ENCODE data around the gene LEPR.

Gene LEPR

GRCh38 chr1:65392497-65392896 is 28.0 kb upstream of the LEPR start:
- Histone ChIP-seq H3K9ac (ENCODE audit: low read length) (no peak overlapping the region), H3K27ac (ENCODE audit: low read depth, low read length, poor library complexity, severe bottlenecking) (no peak overlapping the region), H3K9me3 (ENCODE audit: low read length) (no peaks in the 10 kb centered on the region), H4K20me1 (ENCODE audit: insufficient read depth, low read length) (no peaks in the 10 kb centered on the region), H3F3A (ENCODE audit: insufficient read depth, low read length) (no peaks in the 10 kb centered on the region), H3K79me2 (ENCODE audit: insufficient read depth, low read length) (no peaks in the 10 kb centered on the region), H3K4me3 (ENCODE audit: low read depth, low read length, poor library complexity, severe bottlenecking) (no peak overlapping the region), H3K27me3 (ENCODE audit: insufficient read depth, low read length) (no peaks in the 10 kb centered on the region), H3K4me2 (ENCODE audit: low read length) (no peak overlapping the region), H3K9me2 (ENCODE audit: low read depth, low read length) (no peaks in the 10 kb centered on the region), H3K4me1 (ENCODE audit: insufficient read depth, low read length, severe bottlenecking) (no peaks in the 10 kb centered on the region), H2AFZ (ENCODE audit: low read length) (no peak overlapping the region), H3K36me3 (ENCODE audit: insufficient read depth, low read length) (peaks cover 6% of the 10 kb centered on the region; the same call in 1 of the 2 replicates)
- no peak for TF ChIP-seq EZH2 (IDR thresholded peaks at IDR 0.05; ENCODE audit: borderline replicate concordance, low read length)
- TF ChIP-seq, protein P1, sequence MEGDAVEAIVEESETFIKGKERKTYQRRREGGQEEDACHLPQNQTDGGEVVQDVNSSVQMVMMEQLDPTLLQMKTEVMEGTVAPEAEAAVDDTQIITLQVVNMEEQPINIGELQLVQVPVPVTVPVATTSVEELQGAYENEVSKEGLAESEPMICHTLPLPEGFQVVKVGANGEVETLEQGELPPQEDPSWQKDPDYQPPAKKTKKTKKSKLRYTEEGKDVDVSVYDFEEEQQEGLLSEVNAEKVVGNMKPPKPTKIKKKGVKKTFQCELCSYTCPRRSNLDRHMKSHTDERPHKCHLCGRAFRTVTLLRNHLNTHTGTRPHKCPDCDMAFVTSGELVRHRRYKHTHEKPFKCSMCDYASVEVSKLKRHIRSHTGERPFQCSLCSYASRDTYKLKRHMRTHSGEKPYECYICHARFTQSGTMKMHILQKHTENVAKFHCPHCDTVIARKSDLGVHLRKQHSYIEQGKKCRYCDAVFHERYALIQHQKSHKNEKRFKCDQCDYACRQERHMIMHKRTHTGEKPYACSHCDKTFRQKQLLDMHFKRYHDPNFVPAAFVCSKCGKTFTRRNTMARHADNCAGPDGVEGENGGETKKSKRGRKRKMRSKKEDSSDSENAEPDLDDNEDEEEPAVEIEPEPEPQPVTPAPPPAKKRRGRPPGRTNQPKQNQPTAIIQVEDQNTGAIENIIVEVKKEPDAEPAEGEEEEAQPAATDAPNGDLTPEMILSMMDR (IDR thresholded peaks at IDR 0.05; ENCODE audit: low read length), result no peak

GRCh38 chr1:65393347-65393746 is 27.1 kb upstream of the LEPR start:
- Histone ChIP-seq H3K4me3 (ENCODE audit: low read depth, low read length, poor library complexity, severe bottlenecking) (no peak overlapping the region), H3F3A (ENCODE audit: insufficient read depth, low read length) (no peaks in the 10 kb centered on the region), H3K4me1 (ENCODE audit: insufficient read depth, low read length, severe bottlenecking) (no peaks in the 10 kb centered on the region), H3K79me2 (ENCODE audit: insufficient read depth, low read length) (no peaks in the 10 kb centered on the region), H3K9me3 (ENCODE audit: low read length) (no peaks in the 10 kb centered on the region), H3K27me3 (ENCODE audit: insufficient read depth, low read length) (no peaks in the 10 kb centered on the region), H4K20me1 (ENCODE audit: insufficient read depth, low read length) (no peaks in the 10 kb centered on the region), H3K9me2 (ENCODE audit: low read depth, low read length) (no peaks in the 10 kb centered on the region), H3K9ac (ENCODE audit: low read length) (no peak overlapping the region), H3K27ac (ENCODE audit: low read depth, low read length, poor library complexity, severe bottlenecking) (no peak overlapping the region), H3K4me2 (ENCODE audit: low read length) (no peak overlapping the region), H3K36me3 (ENCODE audit: insufficient read depth, low read length) (peaks cover 6% of the 10 kb centered on the region; the same call in 1 of the 2 replicates), H2AFZ (ENCODE audit: low read length) (no peak overlapping the region)
- TF ChIP-seq EZH2 (IDR thresholded peaks at IDR 0.05; ENCODE audit: borderline replicate concordance, low read length), result no peak
- TF ChIP-seq, protein P1 (IDR thresholded peaks at IDR 0.05; ENCODE audit: low read length), result no peak

- TF ChIP-seq, protein P1 (IDR thresholded peaks at IDR 0.05; ENCODE audit: low read length), result no peak
- TF ChIP-seq EZH2 (IDR thresholded peaks at IDR 0.05; ENCODE audit: borderline replicate concordance, low read length), result no peak
- H3K4me2 ChIP-seq (ENCODE audit: low read length), result no peak overlapping the region
- peaks cover 6% of the 10 kb centered on the region; the same call in 1 of the 2 replicates for H3K36me3 ChIP-seq (ENCODE audit: insufficient read depth, low read length)
- no peaks in the 10 kb centered on the region for H3K4me1 ChIP-seq (ENCODE audit: insufficient read depth, low read length, severe bottlenecking)
- no peaks in the 10 kb centered on the region for H3K9me3 ChIP-seq (ENCODE audit: low read length)
- H3K27me3 ChIP-seq (ENCODE audit: insufficient read depth, low read length), result no peaks in the 10 kb centered on the region
- H3K27ac ChIP-seq (ENCODE audit: low read depth, low read length, poor library complexity, severe bottlenecking), result no peak overlapping the region
- H3K79me2 ChIP-seq (ENCODE audit: insufficient read depth, low read length), result no peaks in the 10 kb centered on the region
- no peak overlapping the region for H3K9ac ChIP-seq (ENCODE audit: low read length)
- H3K9me2 ChIP-seq (ENCODE audit: low read depth, low read length), result no peaks in the 10 kb centered on the region
- H3K4me3 ChIP-seq (ENCODE audit: low read depth, low read length, poor library complexity, severe bottlenecking), result no peak overlapping the region
- no peaks in the 10 kb centered on the region for H3F3A ChIP-seq (ENCODE audit: insufficient read depth, low read length)
- no peaks in the 10 kb centered on the region for H4K20me1 ChIP-seq (ENCODE audit: insufficient read depth, low read length)
- H2AFZ ChIP-seq (ENCODE audit: low read length), result no peak overlapping the region
Measured at GRCh38 chr1:65393928-65394327, 26.5 kb upstream of the LEPR start.
